GM23248 (cell line): ENCODE measurements around the gene SV2A.

ENCODE experiments used
- EZH2 ChIP-seq: fragments of 200-600 bp; sonication (generic); IDR thresholded peaks from 2 replicates; pipeline ENCODE4 v1.6.1; 2018; ENCODE audit warnings: antibody characterized with exemption, mild to moderate bottlenecking; ENCODE audit not compliant: insufficient read depth, poor library complexity, severe bottlenecking
- EZH2phosphoT487 ChIP-seq: fragments of 200-600 bp; sonication (generic); IDR thresholded peaks from 2 replicates; pipeline ENCODE4 v1.6.1; 2018; ENCODE audit warnings: antibody characterized with exemption, moderate library complexity, mild to moderate bottlenecking, low read depth; ENCODE audit not compliant: insufficient read depth

GRCh38 chr1:149932474-149932873 lies 14.8 kb upstream of the SV2A start:
- no peak for TF ChIP-seq EZH2phosphoT487
- TF ChIP-seq EZH2, result no peak
